SK-N-SH treated with all-trans-retinoic acid at 6 μM for 48 hours (cell line): ENCODE results near the gene ESPNL.

ENCODE experiments used
- ATAC-seq: fragments of 200-7000 bp; cut with Tn5 transposase; 3 replicates; pipeline ENCODE4 v1.9.1; 2020; ENCODE audit warnings: mild to moderate bottlenecking, moderate library complexity
- CSDC2 ChIP-seq: fragments of 250-450 bp; sonication (Bioruptor Pico); IDR thresholded peaks from 2 replicates; pipeline ENCODE4 v1.5.0; 2020; ENCODE audit warnings: mild to moderate bottlenecking, moderate library complexity
- CSRNP3 ChIP-seq: fragments of 250-450 bp; sonication (Bioruptor Pico); IDR thresholded peaks from 2 replicates; pipeline ENCODE4 v1.5.1; 2021; ENCODE audit warnings: mild to moderate bottlenecking, moderate library complexity
- ESRRG ChIP-seq: fragments of 250-450 bp; sonication (Bioruptor Pico); IDR thresholded peaks from 2 replicates; pipeline ENCODE4 v1.6.1; 2021; ENCODE audit warnings: mild to moderate bottlenecking
- OSR1 ChIP-seq: fragments of 250-450 bp; sonication (Bioruptor Pico); IDR thresholded peaks from 2 replicates; pipeline ENCODE4 v1.8.0; 2022; ENCODE audit warnings: moderate library complexity, mild to moderate bottlenecking, inconsistent platforms
- PPARA ChIP-seq: fragments of 250-450 bp; sonication (Bioruptor Pico); IDR thresholded peaks from 2 replicates; pipeline ENCODE4 v1.5.0; 2020; ENCODE audit warnings: mild to moderate bottlenecking, borderline replicate concordance
- RARB ChIP-seq: fragments of 250-450 bp; sonication (Bioruptor Pico); IDR thresholded peaks from 2 replicates; pipeline ENCODE4 v1.8.0; 2021; ENCODE audit warnings: mild to moderate bottlenecking, moderate library complexity
- SNAI2 ChIP-seq: fragments of 250-450 bp; sonication (Bioruptor Pico); IDR thresholded peaks from 2 replicates; pipeline ENCODE4 v1.5.0; 2020; ENCODE audit warnings: mild to moderate bottlenecking, moderate library complexity
- TCF4 ChIP-seq: fragments of 250-450 bp; sonication (Bioruptor Pico); IDR thresholded peaks from 2 replicates; pipeline ENCODE4 v1.8.0; 2021; ENCODE audit warnings: mild to moderate bottlenecking, moderate library complexity, borderline replicate concordance
- TOX ChIP-seq: fragments of 250-450 bp; sonication (Bioruptor Pico); IDR thresholded peaks from 2 replicates; pipeline ENCODE4 v1.8.0; 2021; ENCODE audit warnings: mild to moderate bottlenecking, moderate library complexity, borderline replicate concordance
- TSHZ2 ChIP-seq: fragments of 250-450 bp; sonication (Bioruptor Pico); IDR thresholded peaks from 2 replicates; pipeline ENCODE4 v1.5.0; 2020; ENCODE audit warnings: mild to moderate bottlenecking, moderate library complexity
- ZC3H10 ChIP-seq: fragments of 250-450 bp; sonication (Bioruptor Pico); IDR thresholded peaks from 2 replicates; pipeline ENCODE4 v1.5.1; 2021; ENCODE audit warnings: mild to moderate bottlenecking, moderate library complexity
- ZNF565 ChIP-seq: fragments of 450-650 bp; formaldehyde crosslinking; conservative IDR thresholded peaks from 2 replicates; pipeline ENCODE4 v1.5.0; 2020; ENCODE audit warnings: low read depth, mild to moderate bottlenecking, moderate library complexity
- ZNF70 ChIP-seq: fragments of 450-650 bp; formaldehyde crosslinking; IDR thresholded peaks from 2 replicates; pipeline ENCODE4 v1.5.0; 2020; ENCODE audit warnings: mild to moderate bottlenecking, moderate library complexity
- ZNF8 ChIP-seq: fragments of 450-650 bp; formaldehyde crosslinking; IDR thresholded peaks from 2 replicates; pipeline ENCODE4 v1.5.0; 2020; ENCODE audit warnings: mild to moderate bottlenecking, moderate library complexity
- TF ChIP-seq, protein P1 (sequence below): fragments of 250-450 bp; sonication (Bioruptor Pico); IDR thresholded peaks from 2 replicates; pipeline ENCODE4 v1.8.0; 2021; ENCODE audit warnings: low read depth, mild to moderate bottlenecking, moderate library complexity, borderline replicate concordance
- TF ChIP-seq, protein P2 (sequence below): fragments of 250-450 bp; sonication (Bioruptor Pico); IDR thresholded peaks from 2 replicates; pipeline ENCODE4 v1.5.1; 2020; ENCODE audit warnings: low read depth, mild to moderate bottlenecking, moderate library complexity

The ESPNL gene

GRCh38 chr2:238104226-238104690, 4.1 kb downstream of the ESPNL start (continued):
- TF ChIP-seq PPARA (CRISPR knock-in tag): no peak
- TF ChIP-seq TCF4 (CRISPR knock-in tag): no peak
- TF ChIP-seq ZNF8 (CRISPR knock-in tag): no peak
- TF ChIP-seq, protein P1, sequence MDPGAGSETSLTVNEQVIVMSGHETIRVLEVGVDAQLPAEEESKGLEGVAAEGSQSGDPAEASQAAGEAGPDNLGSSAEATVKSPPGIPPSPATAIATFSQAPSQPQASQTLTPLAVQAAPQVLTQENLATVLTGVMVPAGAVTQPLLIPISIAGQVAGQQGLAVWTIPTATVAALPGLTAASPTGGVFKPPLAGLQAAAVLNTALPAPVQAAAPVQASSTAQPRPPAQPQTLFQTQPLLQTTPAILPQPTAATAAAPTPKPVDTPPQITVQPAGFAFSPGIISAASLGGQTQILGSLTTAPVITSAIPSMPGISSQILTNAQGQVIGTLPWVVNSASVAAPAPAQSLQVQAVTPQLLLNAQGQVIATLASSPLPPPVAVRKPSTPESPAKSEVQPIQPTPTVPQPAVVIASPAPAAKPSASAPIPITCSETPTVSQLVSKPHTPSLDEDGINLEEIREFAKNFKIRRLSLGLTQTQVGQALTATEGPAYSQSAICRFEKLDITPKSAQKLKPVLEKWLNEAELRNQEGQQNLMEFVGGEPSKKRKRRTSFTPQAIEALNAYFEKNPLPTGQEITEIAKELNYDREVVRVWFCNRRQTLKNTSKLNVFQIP (CRISPR knock-in tag): no peak
- no peak for TF ChIP-seq RARB
- TF ChIP-seq TSHZ2 (CRISPR knock-in tag): no peak
- TF ChIP-seq TOX (CRISPR knock-in tag): no peak
- TF ChIP-seq, all 23 proteins: peak for 0

DNA sequence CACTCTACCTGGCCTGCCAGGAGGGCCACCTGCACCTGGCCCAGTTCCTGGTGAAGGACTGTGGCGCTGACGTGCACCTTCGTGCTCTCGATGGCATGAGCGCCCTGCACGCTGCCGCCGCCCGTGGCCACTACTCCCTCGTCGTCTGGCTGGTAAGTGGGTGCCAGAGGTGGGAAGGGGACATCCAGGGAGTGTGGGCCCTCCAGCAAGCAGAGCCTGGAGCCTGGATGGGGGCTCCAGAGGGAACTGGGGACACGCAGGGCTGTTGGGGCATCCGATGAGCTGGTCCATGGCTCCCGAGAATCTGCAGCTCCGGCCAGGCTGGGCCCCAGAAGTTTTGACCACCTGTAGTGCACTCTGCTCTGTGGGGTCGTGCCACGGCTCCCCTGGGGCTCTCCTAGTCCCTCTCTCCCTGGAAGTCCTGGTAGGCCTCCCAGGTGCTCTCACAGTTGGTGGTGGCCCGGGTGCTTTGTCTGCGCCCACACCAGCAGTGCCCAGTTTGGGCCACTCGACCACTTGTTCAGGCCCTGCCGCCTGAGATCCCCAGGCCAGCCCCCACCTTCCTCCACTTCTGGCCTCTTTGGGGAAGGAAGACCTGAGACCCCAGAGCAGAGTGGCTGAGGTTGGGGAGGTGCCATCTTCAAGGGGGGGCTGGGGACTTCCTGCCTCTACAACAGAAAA, 4.7 kb downstream of the ESPNL start:
- ATAC-seq: no peak

More for the DNA sequence above, 4.7 kb downstream of the ESPNL start:
- TF ChIP-seq ZC3H10 (CRISPR knock-in tag): no peak
- TF ChIP-seq, protein P2, sequence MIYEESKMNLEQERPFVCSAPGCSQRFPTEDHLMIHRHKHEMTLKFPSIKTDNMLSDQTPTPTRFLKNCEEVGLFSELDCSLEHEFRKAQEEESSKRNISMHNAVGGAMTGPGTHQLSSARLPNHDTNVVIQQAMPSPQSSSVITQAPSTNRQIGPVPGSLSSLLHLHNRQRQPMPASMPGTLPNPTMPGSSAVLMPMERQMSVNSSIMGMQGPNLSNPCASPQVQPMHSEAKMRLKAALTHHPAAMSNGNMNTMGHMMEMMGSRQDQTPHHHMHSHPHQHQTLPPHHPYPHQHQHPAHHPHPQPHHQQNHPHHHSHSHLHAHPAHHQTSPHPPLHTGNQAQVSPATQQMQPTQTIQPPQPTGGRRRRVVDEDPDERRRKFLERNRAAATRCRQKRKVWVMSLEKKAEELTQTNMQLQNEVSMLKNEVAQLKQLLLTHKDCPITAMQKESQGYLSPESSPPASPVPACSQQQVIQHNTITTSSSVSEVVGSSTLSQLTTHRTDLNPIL (CRISPR knock-in tag): no peak
- TF ChIP-seq CSDC2 (CRISPR knock-in tag): no peak
- no peak for TF ChIP-seq SNAI2 (CRISPR knock-in tag)
- TF ChIP-seq TSHZ2 (CRISPR knock-in tag): no peak
- TF ChIP-seq ZNF70: no peak
- no peak for TF ChIP-seq ESRRG
- no peak for TF ChIP-seq PPARA (CRISPR knock-in tag)
- no peak for TF ChIP-seq OSR1 (CRISPR knock-in tag)
- TF ChIP-seq TOX (CRISPR knock-in tag): no peak
- TF ChIP-seq CSRNP3 (CRISPR knock-in tag): no peak
- no peak for TF ChIP-seq TCF4 (CRISPR knock-in tag)
- TF ChIP-seq, protein P1 (CRISPR knock-in tag): no peak
- no peak for TF ChIP-seq ZNF565 (CRISPR knock-in tag)
